HS-5 (cell line): Measurements from ENCODE around the gene SLC22A5.
"Not testable (repeated sequence)": the region's sequence is repeated elsewhere in the genome, so short reads cannot be mapped to it uniquely, and the experiment has no call there.

Experiments used
- DNase-seq: peaks from one replicate; pipeline ENCODE4 v3.0.0-alpha.2; 2012; ENCODE audit warnings: low read depth

The SLC22A5 gene

DNA sequence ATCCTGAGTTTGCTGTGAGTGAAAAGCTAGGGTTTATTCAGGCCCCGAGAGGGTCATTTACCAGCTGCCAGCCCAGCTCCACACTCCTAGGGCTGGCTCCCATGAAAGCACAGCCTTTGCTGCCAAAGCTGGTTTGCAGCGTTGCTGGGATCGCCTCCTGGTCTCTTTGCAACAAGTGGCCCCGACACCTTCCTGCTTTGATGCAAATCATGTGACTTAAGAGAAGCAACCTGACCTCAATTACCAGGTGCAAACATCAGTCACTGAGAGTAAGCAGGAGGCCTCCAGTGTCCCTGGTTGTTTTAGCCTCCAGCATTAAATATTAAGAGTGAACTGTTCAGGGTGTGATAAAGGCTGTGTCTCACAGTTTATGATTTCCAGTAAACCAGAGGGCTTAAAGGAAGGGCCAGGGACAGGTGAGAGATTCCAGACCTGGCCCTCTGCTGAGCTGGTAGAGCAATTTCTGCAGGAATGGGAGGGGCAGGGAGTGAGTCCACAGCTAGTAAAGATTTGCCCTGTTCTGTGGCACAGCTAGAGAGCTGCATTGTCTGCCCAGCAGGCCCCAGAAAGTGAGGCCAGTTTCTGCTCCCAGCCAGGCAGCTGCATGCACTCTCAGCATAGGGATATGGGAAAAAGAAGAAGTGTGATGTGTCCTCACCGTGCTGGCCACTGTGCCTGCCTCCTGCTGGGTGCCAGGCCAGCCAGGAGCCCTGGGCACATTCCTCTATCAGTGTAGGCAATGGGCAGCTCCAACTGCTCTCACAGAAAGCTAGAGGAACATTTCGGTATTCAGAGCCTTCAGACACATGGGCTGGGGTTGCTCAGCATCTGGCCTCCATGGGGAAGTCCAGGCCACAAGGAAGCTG, 58.0 kb downstream of the SLC22A5 start:
- no peak for DNase-seq

DNA sequence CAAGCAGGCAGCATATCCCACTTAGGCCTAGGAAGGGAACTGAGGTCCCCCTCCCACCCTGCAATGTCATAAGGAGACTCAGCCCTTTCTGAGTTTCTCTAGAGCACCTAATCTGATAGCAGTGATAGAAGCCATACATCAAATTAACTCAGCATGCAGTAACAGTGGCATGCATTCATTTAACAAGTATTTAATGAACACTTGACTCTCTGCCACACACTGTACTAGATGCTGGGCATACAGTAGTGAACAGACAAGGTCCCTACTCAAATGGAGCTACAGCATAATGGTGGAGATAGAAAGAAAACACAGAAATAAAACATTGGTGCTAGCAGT, 58.6 kb downstream of the SLC22A5 start:
- DNase-seq: no peak

GRCh38 chr5:132428484-132429462, 59.3 kb downstream of the SLC22A5 start:
- DNase-seq: no peak

DNA sequence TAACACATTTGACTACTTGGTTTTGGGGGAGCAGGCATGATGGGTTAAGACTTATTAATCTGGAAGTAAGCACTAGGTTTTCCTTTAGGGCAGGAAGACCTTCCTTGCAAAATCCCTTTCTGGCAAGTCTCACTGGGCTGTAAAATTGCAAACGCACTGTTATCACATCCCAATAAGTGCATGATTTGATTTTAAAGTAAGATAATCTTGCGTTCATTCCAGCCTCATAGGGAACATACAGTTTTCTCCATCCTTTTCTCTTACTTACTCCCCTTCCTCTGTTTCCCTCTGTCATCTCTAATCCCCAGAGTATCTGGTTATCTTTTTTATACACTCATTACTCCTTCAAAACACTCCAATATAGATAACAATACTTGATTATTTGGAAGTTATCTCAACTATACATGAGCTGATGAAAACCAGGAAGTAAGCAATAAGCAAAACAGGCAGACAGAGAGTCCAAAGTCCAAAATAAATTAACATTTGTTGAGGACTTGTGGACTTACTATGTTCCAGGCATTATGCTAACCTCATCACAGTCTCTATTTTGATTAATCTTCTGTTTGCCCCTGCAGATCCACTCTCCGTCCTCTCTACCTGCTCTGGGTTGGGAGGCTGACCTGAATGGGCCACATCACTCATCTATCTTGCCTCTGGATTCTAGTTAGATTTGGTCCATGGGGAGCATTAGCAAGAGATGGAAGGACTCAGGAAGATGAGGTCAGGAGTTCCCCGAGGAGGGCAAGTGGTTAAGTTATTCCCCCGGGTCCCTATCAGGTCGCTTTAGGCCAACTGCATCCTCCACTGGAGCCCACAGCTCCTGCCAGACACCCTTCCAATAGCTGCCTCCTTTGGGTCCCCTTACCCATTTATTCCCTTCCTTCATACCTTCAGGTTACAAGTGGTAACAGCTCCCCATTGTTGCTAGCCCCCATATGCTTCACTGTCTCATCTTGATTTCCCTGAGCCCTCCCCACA, 60.2 kb downstream of the SLC22A5 start:
- no peak for DNase-seq

DNA sequence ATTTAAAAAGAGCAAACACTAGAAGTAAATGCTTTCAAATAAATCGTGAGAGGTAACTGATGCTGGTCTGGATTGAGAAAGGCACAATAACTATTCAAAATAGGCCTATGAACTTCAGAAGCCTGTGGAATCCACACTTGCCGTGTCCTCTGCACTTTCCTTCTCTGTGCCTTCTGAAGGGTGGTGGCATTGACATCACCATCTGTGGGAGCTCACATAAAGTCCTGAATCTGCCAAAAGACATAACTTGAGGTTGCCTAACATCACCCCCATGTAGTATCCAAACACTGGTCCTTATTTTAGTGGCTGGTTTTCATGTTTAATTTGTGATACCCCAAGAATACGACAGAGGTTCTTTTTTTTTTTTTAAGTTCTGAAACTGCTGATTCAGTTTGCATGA, 61.2 kb downstream of the SLC22A5 start:
- DNase-seq: no peak

- DNase-seq: no peak
These were observed 62.1 kb downstream of the SLC22A5 start for GRCh38 chr5:132431632-132432031.

- no peak for DNase-seq
These were observed 63.6 kb downstream of the SLC22A5 start for GRCh38 chr5:132433141-132433540.

- no peak for DNase-seq
These were observed 65.1 kb downstream of the SLC22A5 start for GRCh38 chr5:132434416-132435286.

- DNase-seq: no peak
These were observed 65.9 kb downstream of the SLC22A5 start for GRCh38 chr5:132435447-132435846.

- DNase-seq: no peak
These were observed 66.4 kb downstream of the SLC22A5 start for GRCh38 chr5:132435886-132436285.

GRCh38 chr5:132436936-132437335, 67.4 kb downstream of the SLC22A5 start:
- no peak for DNase-seq

DNA sequence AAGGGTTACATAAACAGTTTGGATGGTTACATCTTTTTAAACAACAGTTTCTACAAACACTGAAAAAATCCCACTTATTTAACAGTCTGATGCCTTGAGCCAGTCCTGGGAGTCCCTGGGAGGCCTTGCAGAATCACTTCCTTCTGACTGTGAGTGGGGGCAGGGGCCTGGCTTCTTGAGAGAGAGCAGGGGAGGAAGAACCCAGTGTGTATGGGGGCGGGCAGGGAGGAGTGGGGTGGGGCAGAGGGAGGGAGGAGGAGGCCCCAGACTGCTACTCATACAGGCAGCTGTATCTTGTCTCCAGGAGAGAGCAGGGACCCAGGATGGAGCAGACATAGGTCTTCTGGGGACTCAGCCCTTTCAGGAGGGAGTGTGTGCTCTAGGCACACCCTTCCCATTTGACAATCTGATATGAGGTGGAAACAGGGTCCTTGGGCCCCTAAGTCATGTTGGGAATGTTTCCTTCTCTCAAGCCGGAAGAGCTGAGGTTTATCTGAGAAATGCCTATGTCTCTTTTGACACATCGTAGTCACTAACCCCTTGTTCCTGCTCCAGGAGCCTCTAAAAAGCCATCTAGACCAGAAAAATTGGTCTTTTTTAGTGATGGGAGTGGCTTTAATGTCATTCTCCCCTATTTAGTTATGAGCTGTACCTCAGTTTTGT, 68.2 kb downstream of the SLC22A5 start:
- DNase-seq: no peak

GRCh38 chr5:132438267-132438645, 68.7 kb downstream of the SLC22A5 start:
- DNase-seq: not testable (repeated sequence)

DNA sequence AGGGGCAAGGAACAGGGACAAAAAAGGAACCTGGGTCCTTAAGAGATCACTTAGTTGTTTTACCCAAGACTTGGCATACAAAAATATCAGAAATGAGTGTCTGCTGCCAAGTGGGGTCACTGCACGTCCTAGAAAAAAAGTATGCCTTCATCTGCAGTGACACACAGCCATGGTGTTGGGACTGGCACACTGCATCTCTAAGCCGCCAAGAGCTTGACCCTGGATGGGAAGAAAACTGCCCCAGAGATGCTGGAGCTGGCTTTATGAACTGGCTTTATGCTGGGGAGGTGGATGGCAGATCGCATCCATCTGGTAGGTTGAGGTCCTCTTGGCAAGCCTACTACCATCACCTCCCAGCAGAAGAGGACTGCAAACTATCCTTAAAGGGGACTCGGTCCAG, 69.4 kb downstream of the SLC22A5 start:
- DNase-seq: no peak

- DNase-seq: no peak
These were observed 70.1 kb downstream of the SLC22A5 start for GRCh38 chr5:132439521-132440089.

- no peak for DNase-seq
These were observed 74.6 kb downstream of the SLC22A5 start for GRCh38 chr5:132444061-132444460.
